HG03565 (cell line): ENCODE data around the gene COPS6.

Experiments
- ATAC-seq: cut with Tn5 transposase; IDR thresholded peaks from one replicate; pipeline ENCODE4 v1.9.1; 2021; ENCODE audit warnings: mild to moderate bottlenecking, moderate library complexity; ENCODE audit not compliant: unreplicated experiment

The COPS6 gene

DNA sequence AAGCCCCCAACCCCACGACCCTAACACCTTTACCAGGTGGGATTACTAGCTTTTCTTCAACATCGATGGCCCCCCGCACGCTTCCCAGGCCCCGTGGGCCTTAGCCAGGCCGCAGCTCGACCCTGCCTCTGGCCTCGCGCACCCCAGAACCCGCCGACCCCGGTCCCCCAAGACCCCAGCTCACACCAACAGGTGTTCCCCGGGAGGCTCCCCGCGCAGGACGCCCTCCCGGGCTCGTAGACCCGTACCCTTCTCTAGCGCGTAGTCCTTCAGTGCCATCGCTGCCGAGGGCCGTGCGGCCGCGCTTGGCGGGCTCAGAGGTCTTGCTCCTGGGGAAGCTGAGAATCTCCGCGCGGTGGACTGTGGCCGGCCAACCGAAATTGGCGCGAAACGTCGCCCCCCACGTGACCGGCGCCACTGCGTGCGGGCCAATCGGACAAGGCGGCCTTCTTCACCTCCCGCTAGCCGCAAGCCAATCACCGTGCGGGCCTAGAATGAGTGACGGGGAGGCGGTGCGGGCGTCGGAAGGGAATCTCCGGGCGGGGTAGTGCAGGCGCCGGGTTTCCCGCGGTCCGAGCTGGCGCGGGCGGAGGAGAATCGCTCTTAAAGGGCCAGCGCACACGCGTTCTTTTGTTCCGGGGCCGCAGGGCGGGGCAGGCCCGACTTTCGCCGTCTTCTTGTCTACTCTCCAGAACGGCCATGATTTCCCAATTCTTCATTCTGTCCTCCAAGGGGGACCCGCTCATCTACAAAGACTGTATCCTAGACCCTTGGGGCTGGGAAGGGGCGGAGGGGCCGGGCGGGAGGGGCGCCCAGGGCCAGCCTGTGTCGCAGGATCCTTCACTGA, 12.5 kb downstream of the COPS6 start, which contains the start of the genes AP4M1 and MCM7:
TSS of gene AP4M1 (plus strand) at position 628 of the 847 bp plus-strand sequence. CDS start at position 700, 72 bp downstream.
TSS of gene MCM7 (minus strand) at position 382 of the 847 bp plus-strand sequence. CDS start at position 279, 103 bp downstream.
- ATAC-seq, result peak; percentile 65

DNA sequence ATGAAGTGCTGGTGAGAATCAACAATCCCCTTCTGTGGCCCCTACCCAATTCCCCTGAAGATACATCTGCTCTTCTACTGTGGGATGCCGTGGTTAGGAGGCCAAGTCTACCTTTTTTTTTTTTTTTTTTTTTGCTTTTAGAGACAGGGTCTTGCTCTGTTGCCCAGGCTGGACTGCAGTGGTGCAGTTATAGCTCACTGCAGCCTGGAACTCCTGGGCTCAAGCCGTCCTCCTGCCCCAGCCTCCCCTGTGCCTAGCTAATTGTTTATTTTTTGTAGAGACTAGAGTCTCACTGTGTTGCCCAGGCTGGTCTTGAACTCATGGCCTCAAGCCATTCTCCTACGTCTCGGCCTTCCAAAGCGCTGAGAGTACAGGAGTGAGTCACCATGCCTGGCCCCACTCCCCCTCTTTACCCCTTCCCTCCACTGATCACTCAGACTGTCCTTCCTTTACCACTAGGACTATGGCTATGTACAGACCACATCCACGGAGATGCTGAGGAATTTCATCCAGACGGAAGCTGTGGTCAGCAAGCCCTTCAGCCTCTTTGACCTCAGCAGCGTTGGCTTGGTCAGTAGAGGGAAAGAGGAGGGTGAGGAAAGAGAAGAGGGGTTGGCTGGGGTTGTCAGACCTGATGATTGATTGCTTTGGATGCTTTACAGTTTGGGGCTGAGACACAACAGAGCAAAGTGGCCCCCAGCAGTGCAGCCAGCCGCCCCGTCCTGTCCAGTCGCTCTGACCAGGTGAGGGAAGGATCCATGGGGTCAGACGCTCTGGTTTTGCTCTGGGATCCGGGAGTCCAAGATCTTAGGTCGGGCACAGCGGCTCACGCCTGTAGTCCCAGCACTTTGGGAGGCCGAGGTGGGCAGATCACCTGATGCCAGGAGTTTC, 14.4 kb downstream of the COPS6 start:
- ATAC-seq, result no peak

DNA sequence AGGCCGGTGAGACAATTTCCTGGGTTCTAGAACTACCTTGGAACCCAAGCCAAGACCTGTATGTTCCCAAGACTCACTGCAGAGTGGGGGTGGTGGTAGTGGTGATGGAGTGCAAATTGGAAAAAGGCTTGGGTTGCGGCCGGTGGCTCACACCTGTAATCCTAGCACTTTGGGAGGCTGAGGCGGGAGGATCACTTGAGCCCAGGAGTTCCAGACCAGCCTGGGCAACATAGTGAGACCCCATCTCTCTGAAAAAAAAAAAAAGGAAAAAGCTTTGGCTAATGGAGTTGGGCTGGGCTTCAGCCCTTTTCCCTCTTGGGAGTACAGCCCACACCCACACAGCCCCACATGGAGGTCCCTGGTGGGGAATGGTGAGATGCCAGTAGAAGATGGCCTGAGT, 16.8 kb downstream of the COPS6 start:
- ATAC-seq, result no peak

DNA sequence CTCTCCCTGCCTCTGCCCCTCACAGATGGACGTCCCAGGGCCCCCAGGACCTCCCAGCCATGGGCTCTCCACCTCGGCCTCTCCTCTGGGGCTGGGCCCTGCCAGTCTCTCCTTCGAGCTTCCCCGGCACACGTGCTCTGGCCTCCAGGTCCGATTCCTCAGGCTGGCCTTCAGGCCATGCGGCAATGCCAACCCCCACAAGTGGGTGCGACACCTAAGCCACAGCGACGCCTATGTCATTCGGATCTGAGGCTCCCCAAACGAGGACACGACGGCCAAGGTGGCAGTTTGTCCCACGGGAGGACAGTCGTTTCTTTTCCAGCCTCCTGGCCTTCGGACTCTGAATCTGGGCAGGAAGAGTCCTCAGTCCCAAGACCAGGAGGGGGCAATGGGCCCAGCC, 17.9 kb downstream of the COPS6 start:
- ATAC-seq, result no peak

DNA sequence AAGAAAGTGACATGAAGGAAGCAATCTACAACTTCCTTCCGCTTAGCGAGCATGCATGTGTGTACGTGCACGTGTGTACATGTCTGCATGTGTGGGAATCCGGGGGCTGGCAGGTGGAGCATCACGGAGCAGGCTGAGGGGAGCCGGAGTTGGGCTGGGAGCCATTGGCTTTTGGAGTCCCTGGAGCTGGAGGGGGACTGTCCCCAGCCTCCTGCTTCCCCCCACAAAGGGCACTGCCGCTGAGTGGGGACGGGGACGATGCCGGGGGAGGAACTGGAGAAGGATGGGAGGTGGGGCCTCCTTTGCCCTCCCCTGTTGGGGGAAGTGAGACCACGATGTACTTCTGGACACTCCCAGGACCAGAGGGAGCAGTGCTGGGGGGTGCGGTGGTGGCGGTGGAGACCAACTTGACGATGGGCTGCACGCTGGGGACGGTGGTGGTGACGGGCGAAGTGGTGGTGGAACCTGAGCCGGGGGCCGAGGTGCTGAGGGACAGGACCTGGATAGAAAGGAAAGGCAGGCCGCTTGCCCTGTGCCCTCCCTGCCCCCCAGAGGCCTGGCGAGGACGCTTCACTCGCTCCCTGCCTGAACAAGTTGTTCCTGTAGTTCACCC, 18.5 kb downstream of the COPS6 start:
- no peak for ATAC-seq

DNA sequence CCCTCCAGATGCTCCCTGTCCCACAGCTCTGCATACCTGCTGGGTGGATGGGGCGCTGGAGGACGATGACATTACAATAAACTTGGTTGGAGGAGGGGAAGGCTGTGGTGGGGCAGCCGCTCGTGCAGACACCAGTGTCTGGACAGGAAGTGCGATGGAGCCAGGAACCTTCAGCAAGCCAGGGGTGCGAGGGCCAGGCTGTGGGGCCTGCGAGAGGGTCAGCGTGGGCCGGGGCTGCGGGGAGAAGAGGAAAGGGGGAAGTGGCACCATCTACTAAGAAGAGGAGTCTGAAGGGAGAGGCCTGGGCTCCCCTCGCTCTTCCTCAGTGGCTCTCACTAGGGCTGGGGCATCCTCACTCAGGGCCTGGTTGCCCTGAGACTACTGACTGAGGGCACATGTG, 19.1 kb downstream of the COPS6 start:
- no peak for ATAC-seq

DNA sequence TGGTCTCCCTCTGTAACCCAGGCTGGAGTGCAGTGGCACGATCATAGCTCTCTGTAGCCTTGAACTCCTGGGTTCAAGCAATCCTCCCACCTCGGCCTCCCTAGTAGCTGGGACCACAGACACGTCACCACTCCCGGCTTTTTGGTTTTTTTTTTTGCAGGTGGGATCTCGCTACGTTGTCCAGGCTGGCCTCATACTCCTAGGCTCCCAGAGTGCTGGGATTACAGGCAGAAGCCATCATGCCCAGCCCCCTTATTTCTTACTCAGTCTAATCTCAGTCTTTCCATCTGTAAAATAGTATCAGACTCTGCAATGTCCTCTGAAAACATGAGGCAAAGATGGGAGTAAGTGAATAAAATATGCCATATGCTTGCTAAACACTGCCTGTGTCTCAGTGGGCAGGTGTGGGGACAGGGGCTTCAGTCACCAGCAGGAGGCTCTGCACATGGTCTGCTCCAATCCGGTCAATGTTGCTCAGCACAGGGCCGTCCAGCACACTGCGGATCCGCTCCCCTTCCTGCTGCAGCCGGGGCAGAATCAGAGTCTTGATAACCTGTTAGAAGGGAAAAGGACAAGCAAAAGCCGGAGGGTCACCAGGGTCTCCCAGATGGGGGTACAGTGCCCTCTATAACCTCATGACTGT, 20.9 kb downstream of the COPS6 start:
- no peak for ATAC-seq

DNA sequence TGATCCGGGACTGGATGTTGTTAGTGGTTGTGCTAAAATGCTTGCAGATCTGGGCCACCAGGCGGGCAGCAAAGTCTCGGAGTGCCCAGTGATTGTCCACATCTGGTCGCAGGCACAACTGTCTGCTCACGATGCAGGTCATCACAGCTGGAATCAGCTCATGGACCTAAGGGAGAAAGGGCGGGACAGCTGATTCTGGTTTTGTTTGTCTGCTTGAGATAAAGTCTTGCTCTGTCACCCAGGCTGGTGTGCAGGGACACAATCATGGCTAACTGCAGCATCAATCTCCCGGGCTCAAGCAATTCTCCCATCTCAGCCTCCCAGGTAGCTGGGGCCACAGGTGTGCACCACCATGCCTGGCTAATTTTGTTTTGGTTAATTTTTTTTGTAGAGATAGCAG, 22.4 kb downstream of the COPS6 start:
- ATAC-seq, result no peak

DNA sequence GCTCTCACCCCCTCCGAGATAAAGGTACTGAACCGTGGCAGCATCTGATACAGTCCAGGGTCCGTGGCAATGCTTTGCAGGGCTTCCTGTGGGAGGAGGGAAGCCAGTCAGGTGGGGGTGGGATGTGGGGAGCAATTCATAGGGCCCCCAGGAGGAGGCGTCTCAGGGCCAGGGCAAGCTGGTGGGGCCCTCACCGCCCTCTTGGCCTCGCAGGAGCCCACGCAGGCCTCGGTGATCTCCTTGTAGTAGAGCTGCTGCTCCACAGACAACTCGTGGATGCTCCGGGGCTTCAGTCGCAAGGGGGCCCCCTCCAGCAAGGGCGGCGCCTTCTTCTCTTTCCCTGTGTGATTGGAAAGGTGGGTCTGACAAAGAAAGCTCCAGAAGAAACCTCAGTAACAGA, 23.1 kb downstream of the COPS6 start:
- no peak for ATAC-seq

DNA sequence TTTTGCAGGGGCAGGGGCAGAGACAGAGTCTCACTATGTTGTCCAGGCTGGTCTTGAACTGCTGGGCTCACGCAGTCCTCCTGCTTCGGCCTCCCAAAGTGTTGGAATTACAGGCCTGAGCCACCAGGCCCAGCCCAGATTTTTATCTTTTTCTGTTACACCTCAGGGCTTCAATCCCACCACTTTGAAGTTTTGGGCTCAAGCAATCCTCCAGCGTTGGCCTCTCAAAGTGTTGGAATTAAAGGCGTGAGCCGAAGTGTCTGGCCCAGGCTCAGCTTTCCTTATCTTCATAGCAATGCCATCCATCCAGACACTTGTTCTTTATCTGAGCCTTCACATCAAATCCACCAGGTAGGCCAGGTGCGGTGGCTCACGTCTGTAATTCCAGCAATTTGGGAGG, 26.3 kb downstream of the COPS6 start:
- no peak for ATAC-seq

DNA sequence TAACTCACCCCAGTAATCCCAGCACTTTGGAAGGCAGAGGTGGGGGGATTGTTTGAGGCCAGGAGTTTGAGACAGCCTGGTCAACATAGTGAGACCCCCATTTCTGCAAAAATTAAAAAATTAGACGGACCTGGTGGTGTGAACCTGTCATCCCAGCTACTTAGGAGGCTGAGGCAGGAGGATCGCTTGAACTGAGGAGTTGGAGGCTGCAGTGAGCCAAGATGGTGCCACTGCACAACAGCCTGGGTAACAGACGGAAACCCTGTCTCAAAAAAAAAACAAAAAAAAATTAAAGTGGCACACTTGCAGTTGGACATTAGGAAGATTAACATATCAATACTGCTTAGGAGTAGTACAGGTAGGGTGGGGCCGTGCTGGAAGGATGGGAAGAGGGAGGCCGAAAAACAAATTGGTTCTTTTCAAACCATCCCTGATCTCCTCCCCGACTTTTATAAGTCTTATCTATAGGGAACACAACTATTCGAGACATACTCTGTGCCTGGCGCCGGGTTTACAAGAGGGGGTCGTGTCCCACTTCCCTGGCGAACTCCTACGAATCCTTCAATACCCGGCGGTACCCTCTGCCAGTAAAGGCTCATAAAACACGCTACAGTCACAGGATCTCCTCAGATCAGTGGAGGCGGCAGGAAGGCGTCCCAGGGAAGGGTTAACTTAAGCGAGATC, 29.8 kb downstream of the COPS6 start:
- ATAC-seq, result no peak

DNA sequence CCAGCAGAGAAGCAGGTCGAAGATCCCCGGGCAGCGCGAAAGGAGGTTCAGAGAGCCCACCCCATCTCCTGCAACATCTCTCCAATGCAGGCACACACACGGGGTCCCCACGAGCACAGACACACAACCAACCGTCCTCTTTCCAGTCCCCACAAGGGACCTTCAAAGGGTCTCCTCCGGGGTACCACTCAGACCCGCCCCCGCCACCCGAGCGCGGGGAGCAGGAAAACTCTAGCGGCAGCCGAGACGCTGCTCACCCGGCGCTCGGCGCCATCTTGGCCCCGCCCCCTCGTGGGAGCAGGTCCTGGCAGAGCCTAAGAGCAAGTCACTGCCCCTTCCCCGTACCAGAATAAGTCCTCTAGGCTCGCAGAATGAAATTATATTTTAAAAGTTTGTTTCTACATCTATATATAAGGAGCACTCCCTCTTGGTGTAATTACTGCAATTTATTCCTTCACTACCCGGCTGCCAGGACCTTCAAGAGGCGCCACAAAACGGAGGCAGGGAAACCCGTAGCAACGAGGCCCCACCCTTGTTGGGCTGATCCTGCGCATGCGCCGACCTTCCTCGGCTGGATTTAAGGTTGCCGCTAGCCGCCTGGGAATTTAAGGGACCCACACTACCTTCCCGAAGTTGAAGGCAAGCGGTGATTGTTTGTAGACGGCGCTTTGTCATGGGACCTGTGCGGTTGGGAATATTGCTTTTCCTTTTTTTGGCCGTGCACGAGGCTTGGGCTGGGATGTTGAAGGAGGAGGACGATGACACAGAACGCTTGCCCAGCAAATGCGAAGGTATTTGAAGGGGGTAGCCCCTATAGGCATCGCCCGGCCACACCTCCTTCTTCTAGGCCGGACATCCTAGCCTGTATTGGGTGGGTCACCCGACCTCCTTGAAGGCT, 30.6 kb downstream of the COPS6 start, which contains the start of the genes CNPY4 and TAF6:
TSS of gene CNPY4 (plus strand) at position 563 of the 898 bp plus-strand sequence. CDS start at position 674, 111 bp downstream.
TSS of gene TAF6 (minus strand) at position 287 of the 898 bp plus-strand sequence. CDS start 5,149 bp downstream, outside the sequence.
- peak; percentile 56 for ATAC-seq

DNA sequence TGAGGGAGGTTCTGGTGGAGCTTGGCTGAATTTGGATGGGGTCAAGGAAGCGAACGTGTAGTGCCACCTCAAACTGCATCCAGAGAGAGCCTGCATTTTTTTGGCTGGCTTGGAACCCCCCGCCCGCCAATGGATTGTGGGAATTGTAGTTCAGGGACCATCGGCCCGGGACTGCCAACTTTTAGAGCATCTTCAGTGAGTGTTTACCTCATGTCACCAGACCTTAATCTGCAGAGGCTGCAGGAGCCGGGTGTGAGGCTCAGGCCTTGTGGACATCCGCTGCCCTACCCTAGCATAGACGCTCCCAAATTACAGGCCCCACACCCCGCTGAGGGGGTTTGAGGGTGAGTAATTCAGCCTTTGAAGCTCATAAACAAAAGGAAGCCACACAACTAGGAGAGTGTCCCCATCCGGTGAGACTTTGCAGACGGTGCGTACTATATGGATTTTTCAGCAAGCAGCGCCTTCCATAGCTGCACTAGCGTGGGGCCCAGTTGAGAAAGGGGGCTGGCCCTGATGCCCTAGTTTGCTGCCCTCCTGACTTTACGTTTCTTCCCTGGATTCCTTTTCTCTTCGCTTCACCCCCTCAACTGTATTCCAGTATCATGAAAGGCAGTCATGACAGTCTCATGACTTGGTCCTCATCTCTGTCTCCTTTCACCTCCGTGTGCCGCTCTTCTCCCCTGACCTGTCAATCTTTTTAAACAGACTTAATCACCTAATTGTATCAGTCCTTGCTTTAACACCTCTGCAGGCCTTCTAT, 31.4 kb downstream of the COPS6 start:
- ATAC-seq, result peak; percentile 18

DNA sequence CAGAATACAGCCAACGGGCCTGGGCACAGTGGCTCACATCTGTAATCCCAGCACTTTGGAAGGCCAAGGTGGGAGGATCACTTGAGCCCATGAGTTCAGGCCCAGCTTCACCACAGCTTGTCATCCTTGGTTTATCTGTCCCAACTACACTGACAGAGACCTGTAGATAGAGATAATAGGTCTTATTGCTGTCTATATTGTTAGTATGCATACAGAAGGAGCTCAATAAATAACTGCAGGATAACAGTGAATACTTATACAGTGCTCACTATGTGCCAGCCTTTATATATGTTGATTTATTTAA, 31.9 kb downstream of the COPS6 start:
- ATAC-seq, result no peak

DNA sequence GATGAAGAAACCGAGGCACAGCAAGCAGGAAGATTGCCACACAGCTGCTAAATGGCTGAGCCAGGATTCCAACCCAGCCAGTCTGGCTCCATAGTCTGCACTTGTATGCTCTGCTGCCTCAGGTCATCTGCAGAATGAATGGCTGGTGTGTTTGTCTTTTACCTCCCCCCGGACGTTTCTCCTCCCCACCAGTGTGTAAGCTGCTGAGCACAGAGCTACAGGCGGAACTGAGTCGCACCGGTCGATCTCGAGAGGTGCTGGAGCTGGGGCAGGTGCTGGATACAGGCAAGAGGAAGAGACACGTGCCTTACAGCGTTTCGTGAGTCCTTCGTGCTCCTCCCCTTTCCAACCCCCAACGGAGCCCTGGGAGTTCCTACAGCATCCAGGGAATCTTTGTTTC, 33.3 kb downstream of the COPS6 start:
- ATAC-seq, result no peak

DNA sequence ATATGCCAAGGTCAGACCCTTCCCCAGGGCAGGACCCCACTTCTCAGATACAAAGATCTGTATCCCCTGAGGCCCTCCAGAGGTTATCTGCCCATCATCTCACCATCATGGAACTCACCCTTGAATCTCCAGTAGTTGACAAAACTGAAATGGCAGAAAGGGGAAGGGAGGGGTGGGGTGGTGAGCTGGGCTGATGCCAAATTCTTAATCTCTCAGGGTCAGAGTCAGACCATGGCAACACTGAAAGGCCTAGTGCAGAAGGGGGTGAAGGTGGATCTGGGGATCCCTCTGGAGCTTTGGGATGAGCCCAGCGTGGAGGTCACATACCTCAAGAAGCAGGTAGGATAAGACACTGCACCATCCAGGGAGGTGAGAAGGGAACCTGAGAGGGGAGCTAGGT, 33.8 kb downstream of the COPS6 start:
- ATAC-seq, result no peak

DNA sequence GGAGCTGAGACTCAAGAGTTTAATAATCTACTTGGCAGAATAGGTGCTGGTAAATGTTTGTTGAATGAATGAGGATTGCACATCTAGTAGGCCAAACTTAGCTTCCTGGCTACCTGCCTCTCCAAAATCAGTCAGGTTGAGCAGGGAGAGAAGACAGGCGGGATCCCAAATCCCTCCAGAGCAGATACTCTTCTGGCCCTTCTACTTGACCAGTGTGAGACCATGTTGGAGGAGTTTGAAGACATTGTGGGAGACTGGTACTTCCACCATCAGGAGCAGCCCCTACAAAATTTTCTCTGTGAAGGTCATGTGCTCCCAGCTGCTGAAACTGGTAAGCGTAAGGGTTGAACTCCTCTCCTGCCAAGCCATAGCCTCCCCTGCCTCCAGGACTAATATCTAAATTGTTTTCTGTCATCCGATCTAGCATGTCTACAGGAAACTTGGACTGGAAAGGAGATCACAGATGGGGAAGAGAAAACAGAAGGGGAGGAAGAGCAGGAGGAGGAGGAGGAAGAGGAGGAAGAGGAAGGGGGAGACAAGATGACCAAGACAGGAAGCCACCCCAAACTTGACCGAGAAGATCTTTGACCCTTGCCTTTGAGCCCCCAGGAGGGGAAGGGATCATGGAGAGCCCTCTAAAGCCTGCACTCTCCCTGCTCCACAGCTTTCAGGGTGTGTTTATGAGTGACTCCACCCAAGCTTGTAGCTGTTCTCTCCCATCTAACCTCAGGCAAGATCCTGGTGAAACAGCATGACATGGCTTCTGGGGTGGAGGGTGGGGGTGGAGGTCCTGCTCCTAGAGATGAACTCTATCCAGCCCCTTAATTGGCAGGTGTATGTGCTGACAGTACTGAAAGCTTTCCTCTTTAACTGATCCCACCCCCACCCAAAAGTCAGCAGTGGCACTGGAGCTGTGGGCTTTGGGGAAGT, 35.8 kb downstream of the COPS6 start:
- ATAC-seq, result no peak
